NCI-H187 (cell line): Measurements from ENCODE around the gene GOLPH3L.
"Not testable (repeated sequence)": the region's sequence is repeated elsewhere in the genome, so short reads cannot be mapped to it uniquely, and the experiment has no call there.

ENCODE experiments used
- DNase-seq, 2 experiments: peaks; one replicate each; lab custom pipeline; 2025; lab: John Stamatoyannopoulos, UW

GOLPH3L gene

GRCh38 chr1:150696995-150697927 lies at the start of gene GOLPH3L:
TSS of gene GOLPH3L (minus strand) at chr1:150697154. CDS start at chr1:150694838, 2,316 bp downstream.
- peak; percentile 99 to 100 for DNase-seq

GRCh38 chr1:150730130-150730721 lies 33.3 kb upstream of the GOLPH3L start:
- DNase-seq: no peak

GRCh38 chr1:150724336-150724735 lies 27.4 kb upstream of the GOLPH3L start:
- DNase-seq: no peak

- no peak for DNase-seq
These were observed 23.7 kb upstream of the GOLPH3L start, which contains the start of gene HORMAD1 for GRCh38 chr1:150720703-150721102. TSS of gene HORMAD1 (minus strand) at chr1:150720895. CDS start at chr1:150719505, 1,390 bp downstream.

- no peak for DNase-seq
These were observed 23.1 kb upstream of the GOLPH3L start for GRCh38 chr1:150720098-150720497.

GRCh38 chr1:150718225-150718891 lies 21.4 kb upstream of the GOLPH3L start:
- no peak for DNase-seq

- DNase-seq: not testable (repeated sequence)
These were observed 12.1 kb upstream of the GOLPH3L start for GRCh38 chr1:150709031-150709430.

- DNase-seq: no peak
These were observed 11.6 kb upstream of the GOLPH3L start for GRCh38 chr1:150708595-150708994.

- DNase-seq: no peak
These were observed 9.1 kb upstream of the GOLPH3L start for GRCh38 chr1:150706091-150706490.

GRCh38 chr1:150703427-150703826 lies 6.5 kb upstream of the GOLPH3L start:
- no peak for DNase-seq

GRCh38 chr1:150696590-150696989 lies 364 bp downstream of the GOLPH3L start:
- DNase-seq: no peak

- DNase-seq: no peak
These were observed 792 bp downstream of the GOLPH3L start for GRCh38 chr1:150696162-150696561.

GRCh38 chr1:150695561-150695960 lies 1.4 kb downstream of the GOLPH3L start:
- DNase-seq: no peak

- no peak for DNase-seq
These were observed 4.2 kb downstream of the GOLPH3L start for GRCh38 chr1:150692720-150693119.

GRCh38 chr1:150688763-150689162 lies 8.2 kb downstream of the GOLPH3L start:
- no peak for DNase-seq

- DNase-seq: no peak
These were observed 10.7 kb downstream of the GOLPH3L start for GRCh38 chr1:150686275-150686674.

GRCh38 chr1:150683914-150684313 lies 13.0 kb downstream of the GOLPH3L start:
- DNase-seq: no peak

GRCh38 chr1:150678988-150679387 lies 18.0 kb downstream of the GOLPH3L start:
- DNase-seq: no peak

- DNase-seq: no peak
These were observed 22.1 kb downstream of the GOLPH3L start for GRCh38 chr1:150674881-150675280.

GRCh38 chr1:150663321-150663720 lies 33.6 kb downstream of the GOLPH3L start:
- DNase-seq: no peak

GRCh38 chr1:150662811-150663210 lies 34.1 kb downstream of the GOLPH3L start:
- DNase-seq: no peak

- no peak for DNase-seq
These were observed 35.8 kb downstream of the GOLPH3L start for GRCh38 chr1:150661156-150661555.

- DNase-seq: no peak
These were observed 36.4 kb downstream of the GOLPH3L start for GRCh38 chr1:150660584-150660983.
